GM21717 (cell line): ENCODE measurements around the gene BMPR1B.

Source experiments
- ATAC-seq: cut with Tn5 transposase; IDR thresholded peaks from one replicate; pipeline ENCODE4 v1.9.1; 2021; ENCODE audit warnings: mild to moderate bottlenecking, moderate library complexity; ENCODE audit not compliant: unreplicated experiment

Gene BMPR1B

GRCh38 chr4:94762326-94762725, 4.6 kb downstream of the BMPR1B start:
- no peak for ATAC-seq

GRCh38 chr4:94763005-94763404, 5.2 kb downstream of the BMPR1B start:
- no peak for ATAC-seq

- no peak for ATAC-seq
Measured at GRCh38 chr4:94763500-94763899, 5.7 kb downstream of the BMPR1B start.

- ATAC-seq: no peak
Measured at GRCh38 chr4:94764069-94764468, 6.3 kb downstream of the BMPR1B start.

DNA sequence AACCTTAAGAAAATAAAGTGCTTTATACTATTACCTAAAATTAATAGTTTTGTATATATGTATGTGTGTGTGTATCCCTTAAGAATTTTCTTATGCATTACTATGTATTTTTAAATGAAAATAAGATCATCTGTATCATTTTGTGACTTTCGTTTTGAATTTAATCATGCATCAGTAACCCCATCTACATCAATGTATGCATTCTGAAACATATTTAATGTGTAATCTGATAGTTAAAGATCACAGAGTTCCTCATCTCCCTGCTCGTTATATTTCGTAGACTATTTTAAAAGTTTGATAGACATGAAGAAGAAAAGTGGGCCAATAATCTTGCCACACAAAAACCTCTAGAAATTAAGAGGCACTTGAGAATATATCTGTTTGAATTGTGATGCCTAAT, 7.4 kb downstream of the BMPR1B start:
- no peak for ATAC-seq

- no peak for ATAC-seq
Measured at GRCh38 chr4:94765648-94766047, 7.9 kb downstream of the BMPR1B start.

- no peak for ATAC-seq
Measured at GRCh38 chr4:94766856-94767255, 9.1 kb downstream of the BMPR1B start.

DNA sequence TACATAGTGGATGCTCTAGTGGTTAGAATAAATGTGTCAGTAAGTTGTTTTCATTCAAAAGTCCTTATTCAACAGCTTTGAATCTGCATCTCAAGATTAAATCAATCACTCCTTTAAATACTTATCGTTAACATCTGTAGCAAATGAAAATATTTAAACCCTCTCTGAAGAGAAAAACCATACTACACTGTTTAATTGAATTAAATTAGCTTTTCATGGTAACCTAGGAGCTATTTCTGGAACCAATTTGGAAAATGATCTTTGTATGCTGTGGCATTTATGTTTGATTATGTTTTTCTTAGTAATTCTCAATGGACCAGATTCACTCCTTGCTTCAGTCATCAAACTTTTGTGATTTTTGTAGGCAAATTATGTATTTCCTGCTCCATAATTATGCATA, 9.7 kb downstream of the BMPR1B start:
- no peak for ATAC-seq

DNA sequence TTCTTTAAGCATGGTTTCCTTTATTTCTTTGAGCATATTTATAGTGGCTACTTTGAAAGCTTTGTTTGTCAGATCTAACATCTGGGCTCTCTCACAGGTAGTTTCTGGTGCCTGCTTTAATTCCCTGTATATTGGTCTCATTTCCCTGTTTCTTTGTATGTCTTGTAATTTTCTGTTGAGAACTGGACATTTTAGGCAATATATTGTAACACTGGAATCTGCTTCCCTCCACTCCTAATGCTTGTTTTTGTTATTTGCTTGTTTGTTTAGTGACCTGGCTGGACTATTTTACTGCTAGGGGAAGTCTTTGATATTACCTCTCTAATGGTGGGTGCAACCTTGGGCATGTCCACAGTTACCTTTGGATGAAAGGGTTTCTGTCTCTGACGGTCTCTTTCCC, 25.0 kb downstream of the BMPR1B start:
- no peak for ATAC-seq

GRCh38 chr4:94791701-94792100, 33.9 kb downstream of the BMPR1B start:
- ATAC-seq: no peak

DNA sequence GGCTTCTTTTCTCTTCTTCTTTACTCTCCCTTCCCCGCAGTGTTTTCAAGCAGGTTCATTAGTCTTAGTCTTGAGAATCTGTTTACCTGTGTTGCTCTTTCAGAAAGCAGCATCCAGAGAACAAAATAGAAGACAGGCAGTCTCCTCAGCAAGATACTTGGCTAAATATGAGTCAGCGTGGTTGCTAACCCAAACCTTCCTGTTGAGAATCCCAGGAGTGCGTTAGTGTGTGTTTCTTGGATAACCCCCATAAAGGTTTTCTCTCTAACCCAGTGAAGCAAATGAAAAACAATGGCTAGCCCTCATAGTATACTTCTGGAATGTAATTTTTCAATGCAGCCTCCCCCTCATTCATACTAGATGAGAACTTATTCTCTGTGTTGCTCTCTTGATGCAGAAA, 41.1 kb downstream of the BMPR1B start:
- no peak for ATAC-seq

GRCh38 chr4:94801016-94801415, 43.3 kb downstream of the BMPR1B start:
- no peak for ATAC-seq

- ATAC-seq: no peak
Measured at GRCh38 chr4:94802091-94802490, 44.3 kb downstream of the BMPR1B start.

DNA sequence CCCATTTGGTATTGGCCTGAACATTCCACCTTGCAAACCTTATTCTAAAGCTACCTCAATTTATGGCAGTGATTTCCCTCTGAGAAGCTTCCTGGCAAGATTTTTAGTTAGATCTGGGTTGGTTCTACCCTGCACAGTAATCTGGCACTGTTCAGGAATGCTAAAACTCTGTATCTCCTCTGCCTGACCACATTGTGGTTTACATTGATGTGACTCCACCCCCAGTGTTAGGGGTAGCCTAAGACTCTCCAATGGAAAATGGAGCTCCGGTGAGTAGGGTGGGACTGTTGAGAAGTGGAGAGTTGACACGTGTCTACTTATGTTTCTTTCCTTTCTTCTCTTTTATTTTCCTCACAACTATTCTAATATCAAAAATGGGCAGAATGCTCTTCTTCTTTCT, 45.4 kb downstream of the BMPR1B start:
- ATAC-seq: no peak

DNA sequence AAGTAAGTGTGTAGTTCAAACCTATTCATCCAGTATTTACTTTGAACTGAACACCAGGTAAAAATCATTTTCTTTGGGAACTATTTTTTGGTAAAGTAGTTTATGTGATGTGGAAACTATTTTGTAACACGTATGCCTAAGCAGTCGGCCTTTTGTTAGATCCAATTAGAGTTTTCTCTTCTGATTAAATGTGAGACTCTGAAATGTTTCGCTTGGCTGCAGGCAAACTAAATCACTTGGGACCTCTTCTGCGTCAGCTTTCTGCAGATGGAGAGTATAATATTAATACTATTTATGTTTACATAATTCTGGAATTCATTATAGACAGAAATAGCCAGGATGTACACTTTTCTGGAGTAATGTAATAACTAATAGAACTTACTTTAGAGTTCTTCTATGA, 46.9 kb downstream of the BMPR1B start:
- no peak for ATAC-seq

DNA sequence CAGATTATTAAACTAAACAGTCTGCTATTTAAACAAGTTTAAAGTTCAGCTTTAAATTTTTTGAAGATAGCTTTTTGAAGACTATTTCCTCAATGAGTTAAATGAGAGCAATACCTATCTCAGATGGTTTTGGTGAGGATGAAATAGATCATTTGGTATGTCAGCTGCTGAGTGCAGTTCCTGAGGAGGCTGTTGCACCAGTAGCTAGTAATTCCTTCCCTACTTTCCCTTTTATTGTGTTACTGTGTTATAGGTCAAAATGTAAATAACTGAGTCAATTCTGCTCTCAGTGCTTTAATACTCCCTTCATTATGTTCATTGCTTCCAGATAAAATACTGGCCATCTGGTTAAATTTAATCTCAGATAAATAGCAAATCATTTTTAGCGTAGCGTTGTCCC, 48.6 kb downstream of the BMPR1B start:
- ATAC-seq: no peak

DNA sequence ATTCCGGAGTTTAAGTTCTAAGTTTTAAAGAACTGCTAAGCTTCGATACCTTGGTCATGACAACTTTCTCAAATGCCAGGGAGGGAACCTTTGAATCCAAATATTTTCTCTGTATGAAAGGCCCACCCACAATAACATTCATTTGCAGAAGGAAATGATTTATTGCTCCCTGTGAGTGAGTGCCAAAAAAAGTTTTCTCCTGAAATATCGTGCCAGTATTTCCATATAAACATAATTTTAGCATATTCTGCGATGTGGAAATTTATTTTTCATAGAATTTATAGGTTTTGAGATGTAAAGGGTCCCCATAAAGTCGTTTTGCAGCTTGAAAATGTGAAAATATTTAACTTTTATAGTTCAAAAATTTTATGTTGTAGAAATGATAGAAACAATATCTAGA, 53.9 kb downstream of the BMPR1B start:
- no peak for ATAC-seq

- ATAC-seq: no peak
Measured at GRCh38 chr4:94813221-94813620, 55.5 kb downstream of the BMPR1B start.

DNA sequence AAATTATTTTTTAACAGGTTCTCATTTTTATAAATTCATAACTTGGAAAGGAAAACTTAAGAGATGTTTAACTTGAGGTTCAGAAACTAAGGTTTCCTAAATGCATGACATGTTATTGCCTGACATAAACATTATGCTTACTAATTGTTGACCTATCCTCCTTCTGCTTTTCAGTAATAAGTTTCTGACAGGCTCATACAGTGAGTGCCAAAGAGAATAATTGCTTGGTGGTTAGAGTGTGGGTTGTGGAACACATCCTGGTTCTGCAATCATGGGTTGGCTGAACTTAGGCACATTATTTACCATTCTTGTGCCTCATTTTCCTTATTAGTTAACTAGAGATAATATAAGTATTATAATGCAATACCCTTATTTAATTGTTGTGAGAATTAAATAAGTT, 56.5 kb downstream of the BMPR1B start:
- ATAC-seq: no peak

GRCh38 chr4:94819371-94820168, 61.8 kb downstream of the BMPR1B start:
- ATAC-seq: no peak

GRCh38 chr4:94826206-94826605, 68.5 kb downstream of the BMPR1B start:
- no peak for ATAC-seq

GRCh38 chr4:94827481-94828110, 69.8 kb downstream of the BMPR1B start:
- no peak for ATAC-seq

GRCh38 chr4:94828882-94829281, 71.1 kb downstream of the BMPR1B start:
- no peak for ATAC-seq
